Peyer's patch (tissue), 4 donors: ENCODE measurements around the gene NCR3LG1.

Experiments used
- POLR2A ChIP-seq, 2 donors: fragments of 450-650 bp; IDR thresholded peaks; one replicate each; pipeline ENCODE4 v1.5.1; 2017; ENCODE audit warnings: antibody characterized with exemption in 2 of 2, mild to moderate bottlenecking in 2 of 2, moderate library complexity in 2 of 2
- TF ChIP-seq, protein P1 (sequence below), 6 experiments: fragments of 450-650 bp in 4 of 6; fragments of 200-600 bp in 2 of 6; sonication (generic) in 1 of 6; IDR thresholded peaks; one replicate each; pipeline ENCODE4 v1.5.1; 2017 to 2019; ENCODE audit warnings: antibody characterized with exemption in 6 of 6, mild to moderate bottlenecking in 3 of 6, moderate library complexity in 1 of 6

DNA sequence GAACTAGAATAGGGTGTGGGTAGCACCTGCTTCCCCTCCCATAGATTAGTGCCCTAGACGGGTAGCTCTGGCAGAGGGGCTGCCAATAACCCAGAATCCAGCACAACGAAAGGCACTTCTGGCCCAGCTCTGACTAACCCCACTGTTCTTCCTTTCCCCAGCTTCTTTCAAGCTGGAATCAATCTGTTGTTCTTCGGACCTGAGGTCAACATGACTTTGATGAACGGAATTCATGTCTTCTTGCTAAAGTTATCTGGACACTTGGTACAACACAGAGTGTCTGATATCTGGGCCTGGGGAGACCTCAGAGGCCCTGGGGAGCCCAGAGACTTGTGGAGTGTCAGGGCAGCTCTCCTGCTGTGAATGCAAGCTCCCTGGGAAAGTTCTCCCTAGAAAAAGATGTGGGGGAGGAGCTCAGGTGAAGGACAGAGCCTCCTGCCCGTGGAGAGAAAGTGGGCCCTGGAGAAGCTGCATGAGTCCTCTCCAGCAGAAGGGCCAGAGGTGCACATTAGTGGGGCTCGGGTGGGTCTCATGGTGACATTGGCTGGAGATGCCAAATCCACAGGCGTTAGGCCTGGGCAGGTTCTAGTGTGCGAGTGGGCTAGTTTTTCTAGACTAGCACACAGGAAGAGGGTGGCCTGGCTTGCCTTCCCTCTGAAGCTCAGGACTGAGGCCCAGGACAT, 30.6 kb downstream of the NCR3LG1 start:
- TF ChIP-seq, protein P1, sequence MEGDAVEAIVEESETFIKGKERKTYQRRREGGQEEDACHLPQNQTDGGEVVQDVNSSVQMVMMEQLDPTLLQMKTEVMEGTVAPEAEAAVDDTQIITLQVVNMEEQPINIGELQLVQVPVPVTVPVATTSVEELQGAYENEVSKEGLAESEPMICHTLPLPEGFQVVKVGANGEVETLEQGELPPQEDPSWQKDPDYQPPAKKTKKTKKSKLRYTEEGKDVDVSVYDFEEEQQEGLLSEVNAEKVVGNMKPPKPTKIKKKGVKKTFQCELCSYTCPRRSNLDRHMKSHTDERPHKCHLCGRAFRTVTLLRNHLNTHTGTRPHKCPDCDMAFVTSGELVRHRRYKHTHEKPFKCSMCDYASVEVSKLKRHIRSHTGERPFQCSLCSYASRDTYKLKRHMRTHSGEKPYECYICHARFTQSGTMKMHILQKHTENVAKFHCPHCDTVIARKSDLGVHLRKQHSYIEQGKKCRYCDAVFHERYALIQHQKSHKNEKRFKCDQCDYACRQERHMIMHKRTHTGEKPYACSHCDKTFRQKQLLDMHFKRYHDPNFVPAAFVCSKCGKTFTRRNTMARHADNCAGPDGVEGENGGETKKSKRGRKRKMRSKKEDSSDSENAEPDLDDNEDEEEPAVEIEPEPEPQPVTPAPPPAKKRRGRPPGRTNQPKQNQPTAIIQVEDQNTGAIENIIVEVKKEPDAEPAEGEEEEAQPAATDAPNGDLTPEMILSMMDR (IDR thresholded peaks at IDR 0.05) = no peak
- TF ChIP-seq POLR2A (IDR thresholded peaks at IDR 0.05) = no peak
